ENCODE data around the gene PIGH. TPM values are rescaled to one million over a fixed set of nuclear protein-coding genes. Genes with fewer than 3 reads are reported as not detected.

Gene PIGH
- total RNA-seq, 1 experiment from 2014 or later = 6.8 TPM

GRCh38 chr14:67574806-67575205 is 25.3 kb downstream of the PIGH start (continued):
- TF ChIP-seq E2F4 (CRISPR knock-in tag; IDR thresholded peaks at IDR 0.05; ENCODE audit: borderline replicate concordance, low read depth) (no peak), ETV6 (CRISPR knock-in tag; IDR thresholded peaks at IDR 0.05) (no peak), NFYB (CRISPR knock-in tag; conservative IDR thresholded peaks at IDR 0.05; ENCODE audit: low read depth) (no peak), CBFB (CRISPR knock-in tag; IDR thresholded peaks at IDR 0.05; ENCODE audit: low read depth) (no peak)
- TF ChIP-seq, protein P1, sequence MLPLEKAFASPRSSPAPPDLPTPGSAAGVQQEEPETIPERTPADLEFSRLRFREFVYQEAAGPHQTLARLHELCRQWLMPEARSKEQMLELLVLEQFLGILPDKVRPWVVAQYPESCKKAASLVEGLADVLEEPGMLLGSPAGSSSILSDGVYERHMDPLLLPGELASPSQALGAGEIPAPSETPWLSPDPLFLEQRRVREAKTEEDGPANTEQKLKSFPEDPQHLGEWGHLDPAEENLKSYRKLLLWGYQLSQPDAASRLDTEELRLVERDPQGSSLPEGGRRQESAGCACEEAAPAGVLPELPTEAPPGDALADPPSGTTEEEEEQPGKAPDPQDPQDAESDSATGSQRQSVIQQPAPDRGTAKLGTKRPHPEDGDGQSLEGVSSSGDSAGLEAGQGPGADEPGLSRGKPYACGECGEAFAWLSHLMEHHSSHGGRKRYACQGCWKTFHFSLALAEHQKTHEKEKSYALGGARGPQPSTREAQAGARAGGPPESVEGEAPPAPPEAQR (CRISPR knock-in tag; IDR thresholded peaks at IDR 0.05) = no peak

DNA sequence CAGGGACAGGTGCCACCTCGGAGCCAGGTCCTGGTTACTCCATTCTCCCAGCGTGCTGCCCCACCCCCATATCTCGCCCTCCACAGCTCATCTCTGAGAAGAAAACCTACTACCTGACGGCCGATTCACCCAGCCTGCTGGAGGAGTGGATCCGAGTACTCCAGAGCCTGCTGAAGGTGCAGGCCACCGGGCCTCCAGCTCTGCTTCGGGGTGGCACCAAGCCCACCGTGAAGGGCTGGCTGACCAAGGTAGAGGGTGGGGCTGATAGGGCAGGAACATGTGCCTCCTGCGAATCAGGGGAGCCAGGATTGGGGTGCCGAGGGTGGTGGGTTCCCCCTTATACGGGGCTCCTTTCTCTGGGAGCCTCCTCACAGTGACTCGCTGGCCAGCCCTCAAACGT is 25.9 kb downstream of the PIGH start:
- ChIA-PET POLR2A (no interaction called here), CTCF (interaction anchor here (8.0 kb wide), 1 partner anchor 146 kb away, joined by 117 read pairs; no protein-coding TSS in a partner anchor)
- no peak for DNase-seq (ENCODE audit: low spot score)
- no peaks in the 10 kb centered on the region for H3K9me3 Mint-ChIP-seq
- no peak for TF ChIP-seq ELF4 (CRISPR knock-in tag; IDR thresholded peaks at IDR 0.05; ENCODE audit: low read depth)
- no peak for TF ChIP-seq CREB1 (CRISPR knock-in tag; IDR thresholded peaks at IDR 0.05)
- TF ChIP-seq E2F1 (CRISPR knock-in tag; IDR thresholded peaks at IDR 0.05) = no peak
- no peak for TF ChIP-seq NR2C2 (CRISPR knock-in tag; IDR thresholded peaks at IDR 0.05)
- no peak for TF ChIP-seq NFE2L1 (CRISPR knock-in tag; IDR thresholded peaks at IDR 0.05)
- TF ChIP-seq, protein P2, sequence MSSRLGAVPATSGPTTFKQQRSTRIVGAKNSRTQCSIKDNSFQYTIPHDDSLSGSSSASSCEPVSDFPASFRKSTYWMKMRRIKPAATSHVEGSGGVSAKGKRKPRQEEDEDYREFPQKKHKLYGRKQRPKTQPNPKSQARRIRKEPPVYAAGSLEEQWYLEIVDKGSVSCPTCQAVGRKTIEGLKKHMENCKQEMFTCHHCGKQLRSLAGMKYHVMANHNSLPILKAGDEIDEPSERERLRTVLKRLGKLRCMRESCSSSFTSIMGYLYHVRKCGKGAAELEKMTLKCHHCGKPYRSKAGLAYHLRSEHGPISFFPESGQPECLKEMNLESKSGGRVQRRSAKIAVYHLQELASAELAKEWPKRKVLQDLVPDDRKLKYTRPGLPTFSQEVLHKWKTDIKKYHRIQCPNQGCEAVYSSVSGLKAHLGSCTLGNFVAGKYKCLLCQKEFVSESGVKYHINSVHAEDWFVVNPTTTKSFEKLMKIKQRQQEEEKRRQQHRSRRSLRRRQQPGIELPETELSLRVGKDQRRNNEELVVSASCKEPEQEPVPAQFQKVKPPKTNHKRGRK (CRISPR knock-in tag; IDR thresholded peaks at IDR 0.05; ENCODE audit: borderline replicate concordance) = no peak
- no peak for TF ChIP-seq ZNF263 (CRISPR knock-in tag; IDR thresholded peaks at IDR 0.05; ENCODE audit: low read depth)
- TF ChIP-seq, protein P3, sequence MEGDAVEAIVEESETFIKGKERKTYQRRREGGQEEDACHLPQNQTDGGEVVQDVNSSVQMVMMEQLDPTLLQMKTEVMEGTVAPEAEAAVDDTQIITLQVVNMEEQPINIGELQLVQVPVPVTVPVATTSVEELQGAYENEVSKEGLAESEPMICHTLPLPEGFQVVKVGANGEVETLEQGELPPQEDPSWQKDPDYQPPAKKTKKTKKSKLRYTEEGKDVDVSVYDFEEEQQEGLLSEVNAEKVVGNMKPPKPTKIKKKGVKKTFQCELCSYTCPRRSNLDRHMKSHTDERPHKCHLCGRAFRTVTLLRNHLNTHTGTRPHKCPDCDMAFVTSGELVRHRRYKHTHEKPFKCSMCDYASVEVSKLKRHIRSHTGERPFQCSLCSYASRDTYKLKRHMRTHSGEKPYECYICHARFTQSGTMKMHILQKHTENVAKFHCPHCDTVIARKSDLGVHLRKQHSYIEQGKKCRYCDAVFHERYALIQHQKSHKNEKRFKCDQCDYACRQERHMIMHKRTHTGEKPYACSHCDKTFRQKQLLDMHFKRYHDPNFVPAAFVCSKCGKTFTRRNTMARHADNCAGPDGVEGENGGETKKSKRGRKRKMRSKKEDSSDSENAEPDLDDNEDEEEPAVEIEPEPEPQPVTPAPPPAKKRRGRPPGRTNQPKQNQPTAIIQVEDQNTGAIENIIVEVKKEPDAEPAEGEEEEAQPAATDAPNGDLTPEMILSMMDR (IDR thresholded peaks at IDR 0.05) = no peak
- no peak for TF ChIP-seq MAX (CRISPR knock-in tag; IDR thresholded peaks at IDR 0.05)
- TF ChIP-seq, protein P4, sequence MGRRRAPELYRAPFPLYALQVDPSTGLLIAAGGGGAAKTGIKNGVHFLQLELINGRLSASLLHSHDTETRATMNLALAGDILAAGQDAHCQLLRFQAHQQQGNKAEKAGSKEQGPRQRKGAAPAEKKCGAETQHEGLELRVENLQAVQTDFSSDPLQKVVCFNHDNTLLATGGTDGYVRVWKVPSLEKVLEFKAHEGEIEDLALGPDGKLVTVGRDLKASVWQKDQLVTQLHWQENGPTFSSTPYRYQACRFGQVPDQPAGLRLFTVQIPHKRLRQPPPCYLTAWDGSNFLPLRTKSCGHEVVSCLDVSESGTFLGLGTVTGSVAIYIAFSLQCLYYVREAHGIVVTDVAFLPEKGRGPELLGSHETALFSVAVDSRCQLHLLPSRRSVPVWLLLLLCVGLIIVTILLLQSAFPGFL (CRISPR knock-in tag; IDR thresholded peaks at IDR 0.05; ENCODE audit: borderline replicate concordance) = no peak
- TF ChIP-seq CREM (CRISPR knock-in tag; IDR thresholded peaks at IDR 0.05) = no peak
- no peak for TF ChIP-seq TEAD4 (CRISPR knock-in tag; IDR thresholded peaks at IDR 0.05)
- no peak for TF ChIP-seq AR (CRISPR knock-in tag; IDR thresholded peaks at IDR 0.05)
- TF ChIP-seq EMX1 (CRISPR knock-in tag; IDR thresholded peaks at IDR 0.05) = no peak
- no peak for TF ChIP-seq RORB (CRISPR knock-in tag; IDR thresholded peaks at IDR 0.05)
- no peak for TF ChIP-seq ATF1 (CRISPR knock-in tag; IDR thresholded peaks at IDR 0.05)
- H3K4me1 Mint-ChIP-seq = peaks cover under 1% of the 10 kb centered on the region; the same call in 1 of the 2 replicates
- no peak overlapping the region for H3K4me3 Mint-ChIP-seq
- peaks cover 26% of the 10 kb centered on the region for H3K36me3 Mint-ChIP-seq
- no peak for ATAC-seq
- no peaks in the 10 kb centered on the region for H3K27me3 Mint-ChIP-seq (ENCODE audit: low read depth)
- no peak overlapping the region for H3K27ac Mint-ChIP-seq

Data from WTC11 (cell line).